Measurements from ENCODE around the gene RANBP3L. TPM values are rescaled to one million over a fixed set of nuclear protein-coding genes. Genes with fewer than 3 reads are reported as not detected.
"Not testable (repeated sequence)": the region's sequence is repeated elsewhere in the genome, so short reads cannot be mapped to it uniquely, and the experiment has no call there.

RANBP3L gene
- total RNA-seq, 1 donor from 2014 or later, result not detected

GRCh38 chr5:36209664-36210063, 92.0 kb downstream of the RANBP3L start:
- intact Hi-C loops (cut with micrococcal nuclease), result no loop called here

GRCh38 chr5:36208786-36209185, 92.9 kb downstream of the RANBP3L start:
- intact Hi-C loops (cut with micrococcal nuclease), result no loop called here

- intact Hi-C loops (cut with micrococcal nuclease), result no loop called here
Measured at GRCh38 chr5:36206913-36207312, 94.8 kb downstream of the RANBP3L start.

GRCh38 chr5:36205329-36205728, 96.4 kb downstream of the RANBP3L start:
- intact Hi-C loops (cut with micrococcal nuclease), result no loop called here

GRCh38 chr5:36202521-36202961, 99.2 kb downstream of the RANBP3L start:
- intact Hi-C loops (cut with micrococcal nuclease), result no loop called here

- intact Hi-C loops (cut with micrococcal nuclease), result no loop called here
Measured at GRCh38 chr5:36200513-36200912, 101.2 kb downstream of the RANBP3L start.

- intact Hi-C loops (cut with micrococcal nuclease), result no loop called here
Measured at GRCh38 chr5:36199620-36200019, 102.1 kb downstream of the RANBP3L start.

- intact Hi-C loops (cut with micrococcal nuclease), result not testable (repeated sequence)
Measured at GRCh38 chr5:36198783-36199182, 102.9 kb downstream of the RANBP3L start.

Other genes starting within 250 kb of the RANBP3L start
- gene UGT3A2, start 235.0 kb downstream of the RANBP3L start, total RNA-seq, result 0.18 and 0.27 TPM in 2 replicates
- 11.6 and 14.8 TPM in 2 replicates for gene LMBRD2, start 150.0 kb downstream of the RANBP3L start, total RNA-seq
- 45.5 and 46.6 TPM in 2 replicates for gene SKP2, start 149.8 kb downstream of the RANBP3L start, total RNA-seq
- gene NADK2, start 60.0 kb downstream of the RANBP3L start, total RNA-seq, result 11.0 and 12.3 TPM in 2 replicates